Calu3 (cell line): ENCODE data around the gene PCDHGA11. TPM values are rescaled to one million over a fixed set of nuclear protein-coding genes. Genes with fewer than 3 reads are reported as not detected.
A peak's percentile ranks its signal among the peaks of the same experiment; 100 is the strongest.
"Not testable (repeated sequence)": the region's sequence is repeated elsewhere in the genome, so short reads cannot be mapped to it uniquely, and the experiment has no call there.

Experiments
- BruUV-seq: library from RNA; stranded (reverse); fragments of 400-500 nt; replicated peaks from 2 replicates; lab custom pipeline; 2021; lab: Mats Ljungman, UMichigan
- CTCF ChIA-PET: fragments of 300-600 bp; sonication (Branson Sonifier 250); formaldehyde crosslinking; loops from one replicate; lab custom pipeline; 2022; ENCODE audit warnings: antibody characterized with exemption; lab: Charles Lee
- DNase-seq: peaks from one replicate; pipeline ENCODE4 v3.0.0; 2022
- H3K27ac Mint-ChIP-seq: one replicate; pipeline ENCODE4 v1.8.0; 2022; ENCODE audit warnings: mixed read lengths; ENCODE audit not compliant: unreplicated experiment
- H3K27me3 Mint-ChIP-seq: one replicate; pipeline ENCODE4 v1.8.0; 2022; ENCODE audit warnings: mixed read lengths; ENCODE audit not compliant: unreplicated experiment
- H3K36me3 Mint-ChIP-seq: one replicate; pipeline ENCODE4 v1.8.0; 2022; ENCODE audit warnings: mild to moderate bottlenecking, moderate library complexity, mixed read lengths; ENCODE audit not compliant: insufficient read depth, unreplicated experiment
- H3K4me1 Mint-ChIP-seq: one replicate; pipeline ENCODE4 v1.8.0; 2022; ENCODE audit warnings: mild to moderate bottlenecking, low read depth, mixed read lengths; ENCODE audit not compliant: unreplicated experiment
- H3K4me3 Mint-ChIP-seq: one replicate; pipeline ENCODE4 v1.8.0; 2022; ENCODE audit warnings: mild to moderate bottlenecking, low read depth, moderate library complexity, mixed read lengths; ENCODE audit not compliant: unreplicated experiment
- H3K9me3 Mint-ChIP-seq: one replicate; pipeline ENCODE4 v1.8.0; 2022; ENCODE audit warnings: low read depth, mixed read lengths; ENCODE audit not compliant: unreplicated experiment
- CTCF ChIP-seq: fragments of 200-600 bp; IDR thresholded peaks from one replicate; pipeline ENCODE4 v1.8.0; 2022; ENCODE audit warnings: antibody characterized with exemption; ENCODE audit not compliant: unreplicated experiment
- intact Hi-C: fragments of 100-400 bp; cut with micrococcal nuclease; formaldehyde crosslinking; loops from one replicate; pipeline ENCODE4 v1.10.0; 2022; ENCODE audit not compliant: unreplicated experiment
- total RNA-seq: library from RNA; stranded (reverse); gene quantifications from 2 replicates; pipeline ENCODE4 v1.2.3, GENCODE V29; 2022

Gene PCDHGA11
- total RNA-seq, 1 experiment from 2014 or later, result 2.8 TPM

- H3K36me3 Mint-ChIP-seq, result peaks cover 9% of the 10 kb centered on the region
- intact Hi-C loops, result no loop called here
- CTCF ChIA-PET, result no interaction called here
- DNase-seq, result no peak
- no peaks in the 10 kb centered on the region for H3K27me3 Mint-ChIP-seq
- peaks cover 9% of the 10 kb centered on the region for H3K9me3 Mint-ChIP-seq
- H3K4me1 Mint-ChIP-seq, result no peaks in the 10 kb centered on the region
- H3K4me3 Mint-ChIP-seq, result no peak overlapping the region
- no peak overlapping the region for H3K27ac Mint-ChIP-seq
- no TSS peak for BruUV-seq
- TF ChIP-seq CTCF, result no peak
Observed at GRCh38 chr5:141374627-141375026, 46.2 kb upstream of the PCDHGA11 start.

DNA sequence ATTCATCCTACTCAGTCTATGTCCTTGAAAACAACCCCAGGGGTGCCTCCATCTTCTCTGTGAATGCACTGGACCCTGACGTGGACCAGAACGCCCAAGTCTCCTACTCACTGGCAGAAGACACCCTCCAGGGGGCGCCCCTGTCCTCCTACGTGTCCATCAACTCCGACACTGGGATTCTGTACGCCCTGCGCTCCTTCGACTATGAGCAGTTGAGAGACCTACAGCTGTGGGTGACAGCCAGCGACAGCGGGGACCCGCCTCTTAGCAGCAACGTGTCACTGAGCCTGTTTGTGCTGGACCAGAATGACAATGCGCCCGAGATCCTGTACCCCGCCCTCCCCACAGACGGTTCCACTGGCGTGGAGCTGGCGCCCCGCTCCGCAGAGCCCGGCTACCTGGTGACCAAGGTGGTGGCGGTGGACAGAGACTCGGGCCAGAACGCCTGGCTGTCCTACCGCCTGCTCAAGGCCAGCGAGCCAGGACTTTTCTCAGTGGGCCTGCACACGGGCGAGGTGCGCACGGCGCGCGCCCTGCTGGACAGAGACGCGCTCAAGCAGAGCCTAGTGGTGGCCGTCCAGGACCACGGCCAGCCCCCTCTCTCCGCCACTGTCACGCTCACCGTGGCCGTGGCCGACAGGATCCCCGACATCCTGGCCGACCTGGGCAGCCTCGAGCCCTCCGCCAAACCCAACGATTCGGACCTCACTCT is 45.3 kb upstream of the PCDHGA11 start:
- H3K27ac Mint-ChIP-seq, H3K4me3 Mint-ChIP-seq, H3K27me3 Mint-ChIP-seq, intact Hi-C loops, DNase-seq, BruUV-seq, CTCF ChIA-PET, H3K36me3 Mint-ChIP-seq, H3K4me1 Mint-ChIP-seq: not testable (repeated sequence)
- peaks cover 11% of the 10 kb centered on the region for H3K9me3 Mint-ChIP-seq

GRCh38 chr5:141382469-141383294 is 38.2 kb upstream of the PCDHGA11 start, which contains the start of gene PCDHGA7:
Gene PCDHGA7, plus strand, starts transcription at chr5:141382742. Its CDS starts 158 bp downstream, at chr5:141382900.
- intact Hi-C loops, result no loop called here
- H3K4me3 Mint-ChIP-seq, result peak within 1 kb of the TSS; percentile 55
- no peaks in the 10 kb centered on the region for H3K4me1 Mint-ChIP-seq
- no peak for DNase-seq
- H3K27ac Mint-ChIP-seq, result no peak within 1 kb of the TSS
- H3K36me3 Mint-ChIP-seq, result peaks cover 4% of the 10 kb centered on the region
- H3K9me3 Mint-ChIP-seq, result peaks cover 5% of the 10 kb centered on the region
- CTCF ChIA-PET, result no interaction called here
- BruUV-seq, result no TSS peak
- TF ChIP-seq CTCF, result no peak
- H3K27me3 Mint-ChIP-seq, result no peaks in the 10 kb centered on the region

DNA sequence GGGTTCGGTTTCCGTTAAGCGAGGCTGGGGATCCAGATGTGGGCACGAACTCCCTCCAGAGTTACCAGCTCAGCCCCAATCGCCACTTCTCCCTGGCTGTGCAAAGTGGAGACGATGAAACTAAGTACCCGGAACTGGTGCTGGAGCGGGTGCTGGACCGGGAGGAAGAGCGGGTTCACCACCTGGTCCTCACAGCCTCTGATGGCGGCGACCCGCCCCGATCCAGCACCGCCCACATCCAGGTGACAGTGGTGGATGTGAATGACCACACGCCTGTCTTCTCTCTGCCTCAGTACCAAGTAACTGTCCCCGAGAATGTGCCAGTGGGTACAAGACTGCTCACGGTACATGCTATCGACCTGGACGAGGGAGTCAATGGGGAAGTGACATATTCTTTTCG is 37.5 kb upstream of the PCDHGA11 start:
- Mint-ChIP-seq H3K27ac (no peak overlapping the region), H3K4me3 (no peak overlapping the region), H3K27me3 (no peaks in the 10 kb centered on the region), H3K36me3 (peaks cover 4% of the 10 kb centered on the region), H3K4me1 (no peaks in the 10 kb centered on the region), H3K9me3 (peaks cover 5% of the 10 kb centered on the region)
- BruUV-seq, result no TSS peak
- CTCF ChIA-PET, result no interaction called here
- no peak for DNase-seq
- no peak for TF ChIP-seq CTCF
- intact Hi-C loops, result no loop called here
